HG03280 (cell line): Measurements from ENCODE around the gene TWF2.

ENCODE experiments used
- ATAC-seq: cut with Tn5 transposase; IDR thresholded peaks from one replicate; pipeline ENCODE4 v1.9.1; 2021; ENCODE audit warnings: mild to moderate bottlenecking, moderate library complexity; ENCODE audit not compliant: unreplicated experiment

The TWF2 gene

GRCh38 chr3:52184690-52185089, 54.3 kb downstream of the TWF2 start:
- ATAC-seq = no peak

DNA sequence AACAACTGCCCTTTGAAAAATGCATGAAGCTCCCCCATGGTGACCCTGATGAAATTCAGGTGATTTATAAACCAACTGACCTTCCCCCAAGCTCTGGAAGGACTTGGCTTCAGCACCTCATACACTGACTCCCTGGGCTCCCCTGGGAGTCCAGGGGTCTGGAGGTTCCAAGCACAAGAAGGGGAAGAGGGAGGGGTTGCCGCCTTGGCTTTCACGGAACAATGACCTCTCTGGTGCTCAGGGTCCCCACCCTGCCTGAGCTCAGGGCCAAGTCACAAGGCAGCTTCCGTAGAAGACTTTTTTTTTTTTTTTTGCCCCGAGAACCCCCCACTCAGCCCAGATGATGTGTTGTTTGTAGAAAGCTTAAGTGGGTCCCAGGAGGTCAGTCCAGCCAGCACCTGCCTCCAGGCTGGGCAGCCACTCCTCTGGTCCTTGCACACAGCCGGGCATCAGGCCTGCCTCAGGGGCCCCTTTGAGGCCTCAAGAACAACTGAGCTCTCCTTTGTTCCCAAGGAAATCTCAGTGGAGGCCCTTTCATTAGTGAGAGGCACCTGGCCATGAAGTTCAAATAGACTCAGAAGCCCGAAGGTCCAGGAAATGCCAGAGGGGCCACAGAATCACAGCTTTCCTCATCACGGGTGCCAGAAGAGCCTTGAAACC, 55.0 kb downstream of the TWF2 start:
- ATAC-seq = no peak

DNA sequence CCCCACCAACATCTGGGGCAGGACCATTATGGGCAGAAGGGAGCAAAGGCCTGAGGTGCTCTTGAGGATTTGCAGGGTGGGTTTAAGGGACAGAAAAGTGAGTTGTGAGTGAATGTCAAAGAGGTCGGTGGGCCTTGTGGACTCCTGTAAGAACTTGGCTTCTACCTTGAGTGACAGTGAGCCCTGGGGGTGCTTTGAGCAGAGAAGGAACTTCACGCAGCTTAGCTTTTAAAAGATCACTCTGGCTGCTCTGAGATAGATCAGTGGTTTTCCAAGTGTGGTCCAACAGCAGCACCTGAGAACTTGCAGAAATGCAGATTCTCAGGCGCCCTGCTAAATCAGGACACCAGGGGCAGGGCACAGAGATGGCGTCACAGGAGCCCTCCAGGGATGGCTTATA, 56.3 kb downstream of the TWF2 start:
- ATAC-seq = no peak

GRCh38 chr3:52182196-52182595, 56.8 kb downstream of the TWF2 start:
- ATAC-seq = no peak

DNA sequence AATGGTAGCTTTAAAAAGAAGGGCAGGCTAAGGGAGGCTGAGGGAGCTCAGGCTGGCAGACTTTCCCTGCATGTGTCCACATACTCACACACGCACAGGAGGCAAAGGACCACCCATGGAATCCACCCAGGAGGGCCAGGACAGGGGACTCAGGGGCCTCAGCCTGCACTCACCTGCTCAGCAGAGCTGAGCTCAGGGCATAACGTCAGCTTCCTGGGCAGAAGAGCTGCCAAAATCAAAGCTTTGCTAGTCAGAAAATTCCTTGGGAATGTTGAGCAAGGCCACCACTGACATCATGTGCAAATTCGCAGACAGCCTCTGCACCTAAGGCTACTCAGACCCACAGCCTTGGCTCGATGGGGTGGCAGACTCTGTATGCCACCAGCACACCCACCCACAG, 57.4 kb downstream of the TWF2 start:
- ATAC-seq = no peak
